PFSK-1 (cell line): ENCODE measurements around the gene DHRSX.

Experiments
- FOXP2 ChIP-seq: optimal IDR thresholded peaks from 2 replicates; pipeline ENCODE3; 2011; ENCODE audit warnings: borderline replicate concordance, control low read depth, inconsistent platforms; ENCODE audit not compliant: insufficient read depth; ENCODE audit errors: extremely low read length, extremely low read depth
- POLR2AphosphoS5 ChIP-seq: IDR thresholded peaks from 2 replicates; pipeline ENCODE4 v1.6.1; 2012; ENCODE audit warnings: low read depth, mild to moderate bottlenecking, control low read depth, low read length, moderate library complexity
- REST ChIP-seq, 2 experiments: IDR thresholded peaks; 2 replicates each; pipeline versions ENCODE4 v1.6.1 to v1.8.0; 2011 to 2012; ENCODE audit warnings: low read depth in 2 of 2, low read length in 2 of 2, control low read depth in 1 of 2, inconsistent platforms in 1 of 2, mild to moderate bottlenecking in 1 of 2, moderate library complexity in 1 of 2; ENCODE audit not compliant: insufficient read depth in 1 of 2
- SIN3A ChIP-seq: IDR thresholded peaks from 2 replicates; pipeline ENCODE4 v1.6.1; 2012; ENCODE audit warnings: mild to moderate bottlenecking, low read length, moderate library complexity, borderline replicate concordance; ENCODE audit not compliant: insufficient read depth
- TAF1 ChIP-seq: IDR thresholded peaks from 2 replicates; pipeline ENCODE4 v1.6.1; 2012; ENCODE audit warnings: low read length, control low read depth, borderline replicate concordance; ENCODE audit not compliant: insufficient read depth

The DHRSX gene

GRCh38 chrX:2343413-2343812, 157.4 kb downstream of the DHRSX start:
- TF ChIP-seq FOXP2 (no peak), SIN3A (no peak), POLR2AphosphoS5 (no peak), REST (IDR thresholded peaks at IDR 0.05; ENCODE audit: insufficient read depth in 1 of 2, low read depth in 2 of 2, low read length in 2 of 2) (no peak), TAF1 (no peak)

- TF ChIP-seq POLR2AphosphoS5 (no peak), SIN3A (no peak), FOXP2 (no peak), TAF1 (no peak), REST (IDR thresholded peaks at IDR 0.05; ENCODE audit: insufficient read depth in 1 of 2, low read depth in 2 of 2, low read length in 2 of 2) (no peak)
These were observed 157.9 kb downstream of the DHRSX start for GRCh38 chrX:2342874-2343273.

GRCh38 chrX:2342281-2342688, 158.5 kb downstream of the DHRSX start:
- TF ChIP-seq FOXP2, result no peak
- TF ChIP-seq TAF1, result no peak
- no peak for TF ChIP-seq POLR2AphosphoS5
- TF ChIP-seq REST (IDR thresholded peaks at IDR 0.05; ENCODE audit: insufficient read depth in 1 of 2, low read depth in 2 of 2, low read length in 2 of 2), result no peak
- no peak for TF ChIP-seq SIN3A

- TF ChIP-seq POLR2AphosphoS5, result no peak
- no peak for TF ChIP-seq TAF1
- TF ChIP-seq SIN3A, result no peak
- no peak for TF ChIP-seq REST (IDR thresholded peaks at IDR 0.05; ENCODE audit: insufficient read depth in 1 of 2, low read depth in 2 of 2, low read length in 2 of 2)
- TF ChIP-seq FOXP2, result no peak
These were observed 159.8 kb downstream of the DHRSX start for GRCh38 chrX:2340991-2341390.

GRCh38 chrX:2336181-2336580, 164.6 kb downstream of the DHRSX start:
- TF ChIP-seq FOXP2, result no peak
- TF ChIP-seq POLR2AphosphoS5, result no peak
